Epidermal melanocyte (primary cell): ENCODE measurements around the gene RARA.
"Not testable (repeated sequence)": the region's sequence is repeated elsewhere in the genome, so short reads cannot be mapped to it uniquely, and the experiment has no call there.

Experiments
- DNase-seq: peaks from one replicate; pipeline ENCODE4 v3.0.0; 2011; ENCODE audit warnings: low spot score; ENCODE audit not compliant: insufficient read length

Gene RARA

GRCh38 chr17:40356990-40357881, 48.3 kb downstream of the RARA start:
- DNase-seq: peak; percentile 9

GRCh38 chr17:40358323-40359038, 49.5 kb downstream of the RARA start:
- peak; percentile 98 for DNase-seq

- DNase-seq: no peak
Measured at GRCh38 chr17:40360091-40360490, 51.1 kb downstream of the RARA start.

GRCh38 chr17:40361063-40361924, 52.3 kb downstream of the RARA start:
- peak; percentile 7 for DNase-seq

- DNase-seq: peak; percentile 8
Measured at GRCh38 chr17:40361925-40362695, 53.1 kb downstream of the RARA start.

- peak; percentile 74 for DNase-seq
Measured at GRCh38 chr17:40362696-40363110, 53.7 kb downstream of the RARA start.

GRCh38 chr17:40363111-40363827, 54.3 kb downstream of the RARA start:
- DNase-seq: peak; percentile 22

GRCh38 chr17:40364121-40364861, 55.3 kb downstream of the RARA start, which contains the start of gene GJD3:
TSS of gene GJD3 (minus strand) at chr17:40364737. CDS start at chr17:40363815, 922 bp downstream.
- DNase-seq: peak; percentile 13

GRCh38 chr17:40364906-40365305, 55.9 kb downstream of the RARA start:
- peak; percentile 15 for DNase-seq

- peak; percentile 12 for DNase-seq
Measured at GRCh38 chr17:40366076-40366860, 57.3 kb downstream of the RARA start.

GRCh38 chr17:40366861-40367518, 58.0 kb downstream of the RARA start:
- peak; percentile 9 for DNase-seq

GRCh38 chr17:40367728-40368127, 58.7 kb downstream of the RARA start:
- not testable (repeated sequence) for DNase-seq

- DNase-seq: peak; percentile 5
Measured at GRCh38 chr17:40369923-40370322, 60.9 kb downstream of the RARA start.

GRCh38 chr17:40371261-40371929, 62.4 kb downstream of the RARA start:
- DNase-seq: peak; percentile 9

GRCh38 chr17:40372031-40372430, 63.1 kb downstream of the RARA start:
- peak; percentile 9 for DNase-seq

- not testable (repeated sequence) for DNase-seq
Measured at GRCh38 chr17:40372644-40373043, 63.7 kb downstream of the RARA start.

- DNase-seq: peak; percentile 9
Measured at GRCh38 chr17:40373324-40373723, 64.3 kb downstream of the RARA start.
